Natural killer cell (primary cell): ENCODE measurements around the gene METTL25. TPM values are rescaled to one million over a fixed set of nuclear protein-coding genes. Genes with fewer than 3 reads are reported as not detected.

Source experiments
- ATAC-seq, 3 donors: fragments of 150-1000 bp in 2 of 3; fragments of 200-7000 bp in 1 of 3; cut with Tn5 transposase; 1 replicate in 1 of 3; 2 replicates in 2 of 3; pipeline ENCODE4 v1.10.0; 2021; ENCODE audit warnings: mild to moderate bottlenecking in 2 of 3, moderate library complexity in 2 of 3
- DNase-seq, 2 donors: peaks; one replicate each; pipeline versions ENCODE4 v3.0.0 to v3.0.0-alpha.2; 2013 to 2021; ENCODE audit warnings: mixed read lengths in 1 of 2
- H3K27ac ChIP-seq: one replicate; pipeline ENCODE4 v1.5.1; 2013; ENCODE audit warnings: mild to moderate bottlenecking, low read length
- H3K27me3 ChIP-seq: one replicate; pipeline ENCODE4 v1.6.1; 2013; ENCODE audit warnings: low read length; ENCODE audit not compliant: control insufficient read depth, insufficient read depth
- H3K36me3 ChIP-seq: one replicate; pipeline ENCODE4 v1.6.1; 2013; ENCODE audit warnings: low read length; ENCODE audit not compliant: control insufficient read depth, insufficient read depth
- H3K4me1 ChIP-seq: one replicate; pipeline ENCODE4 v1.6.1; 2013; ENCODE audit warnings: low read length; ENCODE audit not compliant: control insufficient read depth, insufficient read depth
- H3K4me3 ChIP-seq: one replicate; pipeline ENCODE4 v1.5.1; 2013; ENCODE audit warnings: low read length
- H3K9me3 ChIP-seq: one replicate; pipeline ENCODE4 v1.6.1; 2013; ENCODE audit warnings: low read length; ENCODE audit not compliant: control insufficient read depth, insufficient read depth
- H3K27ac Mint-ChIP-seq, 2 donors: one replicate each; pipeline ENCODE4 v1.8.0; 2022; ENCODE audit warnings: mild to moderate bottlenecking in 2 of 2, mixed read lengths in 2 of 2, moderate library complexity in 1 of 2
- H3K27me3 Mint-ChIP-seq, 2 donors: one replicate each; pipeline ENCODE4 v1.8.0; 2022; ENCODE audit warnings: low read depth in 2 of 2, mixed read lengths in 2 of 2
- H3K36me3 Mint-ChIP-seq: one replicate; pipeline ENCODE4 v1.8.0; 2022; ENCODE audit warnings: mixed read lengths
- H3K4me1 Mint-ChIP-seq, 2 donors: one replicate each; pipeline ENCODE4 v1.8.0; 2022; ENCODE audit warnings: mixed read lengths in 2 of 2
- H3K4me3 Mint-ChIP-seq: one replicate; pipeline ENCODE4 v1.8.0; 2022; ENCODE audit warnings: mild to moderate bottlenecking, moderate library complexity, mixed read lengths
- H3K9me3 Mint-ChIP-seq, 2 donors: one replicate each; pipeline ENCODE4 v1.8.0; 2022; ENCODE audit warnings: mixed read lengths in 2 of 2
- CTCF ChIP-seq: fragments of 200-600 bp; IDR thresholded peaks from one replicate; pipeline ENCODE4 v1.8.0; 2022; ENCODE audit warnings: antibody characterized with exemption
- WGBS: methylation state at CpG from one replicate; pipeline ENCODE4 v1.1.7; 2013; ENCODE audit warnings: missing lambda C conversion rate; ENCODE audit not compliant: insufficient coverage; 5-methylcytosine and 5-hydroxymethylcytosine counted together
- intact Hi-C: fragments of 100-400 bp; cut with micrococcal nuclease; formaldehyde crosslinking; loops from one replicate; pipeline ENCODE4 v1.14.2; 2022
- total RNA-seq, 4 donors: library from RNA; stranded (reverse); fragments of 120-200 nt in 1 of 4; gene quantifications; one replicate each; pipeline versions ENCODE4 v1.2.3 to v1.2.4, GENCODE V29; 2013 to 2022

Gene METTL25
- total RNA-seq, 3 donors from 2014 or later (not counting 1 experiment from before 2014, with no cell fraction given), result 15.4 to 21.2 (median 17.8) TPM

GRCh38 chr12:82525616-82526015 is 167.3 kb downstream of the METTL25 start:
- Histone ChIP-seq H3K36me3 (no peaks in the 10 kb centered on the region), H3K4me3 (no peak overlapping the region), H3K27me3 (no peaks in the 10 kb centered on the region), H3K27ac (no peak overlapping the region), H3K4me1 (no peaks in the 10 kb centered on the region), H3K9me3 (no peaks in the 10 kb centered on the region)
- H3K4me3 Mint-ChIP-seq, result no peak overlapping the region
- H3K27me3 Mint-ChIP-seq, result no peaks in the 10 kb centered on the region
- no peak for DNase-seq
- H3K27ac Mint-ChIP-seq, result no peak overlapping the region
- no peak for TF ChIP-seq CTCF
- ATAC-seq, result no peak
- no peaks in the 10 kb centered on the region for H3K4me1 Mint-ChIP-seq
- WGBS, result 82% methylated on average over 2 of the region's 2 CpGs
- intact Hi-C loops, result no loop called here
- no peaks in the 10 kb centered on the region for H3K36me3 Mint-ChIP-seq
- no peaks in the 10 kb centered on the region for H3K9me3 Mint-ChIP-seq

- no peak overlapping the region for H3K27ac Mint-ChIP-seq
- TF ChIP-seq CTCF, result peak; percentile 43
- no peak overlapping the region for H3K27ac ChIP-seq
- H3K36me3 Mint-ChIP-seq, result no peaks in the 10 kb centered on the region
- H3K4me1 ChIP-seq, result no peaks in the 10 kb centered on the region
- H3K9me3 Mint-ChIP-seq, result no peaks in the 10 kb centered on the region
- DNase-seq (peak in 1 of 2 donors; percentile 49), ATAC-seq (no peak)
- H3K27me3 ChIP-seq, result no peaks in the 10 kb centered on the region
- no peak overlapping the region for H3K4me3 ChIP-seq
- intact Hi-C loops, result no loop called here
- 0% methylated on average over 1 of the region's 5 CpGs for WGBS
- no peaks in the 10 kb centered on the region for H3K9me3 ChIP-seq
- no peak overlapping the region for H3K4me3 Mint-ChIP-seq
- no peaks in the 10 kb centered on the region for H3K36me3 ChIP-seq
- no peaks in the 10 kb centered on the region for H3K4me1 Mint-ChIP-seq
- H3K27me3 Mint-ChIP-seq, result no peaks in the 10 kb centered on the region
These were observed 168.9 kb downstream of the METTL25 start for GRCh38 chr12:82527165-82527780.

Other genes with a start within 250 kb of the METTL25 start
- gene CCDC59, start 142 bp upstream of the METTL25 start, total RNA-seq, result 100 to 1,000 TPM; 104 to 124 (median 105) TPM